Measurements from ENCODE around the gene TAF1C. TPM values are rescaled to one million over a fixed set of nuclear protein-coding genes. Genes with fewer than 3 reads are reported as not detected.

TAF1C gene
- total and polyA plus RNA-seq, 10 of the 15 experiments (the other 5 are each of a cell fraction or from before 2014, with no cell fraction given): 0.98 to 40.1 (median 15.4) TPM

DNA sequence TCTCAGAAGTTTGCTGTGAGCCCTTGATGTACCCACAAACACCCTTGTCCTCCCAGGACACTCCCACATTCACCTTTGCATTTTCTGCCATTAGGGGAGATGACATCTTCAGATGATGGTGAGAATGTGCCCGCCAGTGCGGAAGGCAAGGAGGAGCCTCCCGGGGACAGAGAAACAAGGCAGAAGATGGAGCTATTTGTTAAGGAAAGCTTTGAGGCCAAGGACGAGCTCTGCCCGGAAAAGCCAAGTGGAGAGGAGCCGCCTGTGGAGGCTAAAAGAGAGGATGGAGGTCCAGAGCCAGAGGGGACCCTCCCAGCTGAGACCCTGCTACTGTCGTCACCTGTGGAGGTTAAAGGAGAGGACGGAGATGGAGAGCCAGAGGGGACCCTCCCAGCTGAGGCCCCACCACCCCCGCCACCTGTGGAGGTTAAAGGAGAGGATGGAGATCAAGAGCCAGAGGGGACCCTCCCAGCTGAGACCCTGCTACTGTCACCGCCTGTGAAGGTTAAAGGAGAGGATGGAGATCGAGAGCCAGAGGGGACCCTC is 17.0 kb downstream of the TAF1C start (continued):
- TF ChIP-seq, protein P1, sequence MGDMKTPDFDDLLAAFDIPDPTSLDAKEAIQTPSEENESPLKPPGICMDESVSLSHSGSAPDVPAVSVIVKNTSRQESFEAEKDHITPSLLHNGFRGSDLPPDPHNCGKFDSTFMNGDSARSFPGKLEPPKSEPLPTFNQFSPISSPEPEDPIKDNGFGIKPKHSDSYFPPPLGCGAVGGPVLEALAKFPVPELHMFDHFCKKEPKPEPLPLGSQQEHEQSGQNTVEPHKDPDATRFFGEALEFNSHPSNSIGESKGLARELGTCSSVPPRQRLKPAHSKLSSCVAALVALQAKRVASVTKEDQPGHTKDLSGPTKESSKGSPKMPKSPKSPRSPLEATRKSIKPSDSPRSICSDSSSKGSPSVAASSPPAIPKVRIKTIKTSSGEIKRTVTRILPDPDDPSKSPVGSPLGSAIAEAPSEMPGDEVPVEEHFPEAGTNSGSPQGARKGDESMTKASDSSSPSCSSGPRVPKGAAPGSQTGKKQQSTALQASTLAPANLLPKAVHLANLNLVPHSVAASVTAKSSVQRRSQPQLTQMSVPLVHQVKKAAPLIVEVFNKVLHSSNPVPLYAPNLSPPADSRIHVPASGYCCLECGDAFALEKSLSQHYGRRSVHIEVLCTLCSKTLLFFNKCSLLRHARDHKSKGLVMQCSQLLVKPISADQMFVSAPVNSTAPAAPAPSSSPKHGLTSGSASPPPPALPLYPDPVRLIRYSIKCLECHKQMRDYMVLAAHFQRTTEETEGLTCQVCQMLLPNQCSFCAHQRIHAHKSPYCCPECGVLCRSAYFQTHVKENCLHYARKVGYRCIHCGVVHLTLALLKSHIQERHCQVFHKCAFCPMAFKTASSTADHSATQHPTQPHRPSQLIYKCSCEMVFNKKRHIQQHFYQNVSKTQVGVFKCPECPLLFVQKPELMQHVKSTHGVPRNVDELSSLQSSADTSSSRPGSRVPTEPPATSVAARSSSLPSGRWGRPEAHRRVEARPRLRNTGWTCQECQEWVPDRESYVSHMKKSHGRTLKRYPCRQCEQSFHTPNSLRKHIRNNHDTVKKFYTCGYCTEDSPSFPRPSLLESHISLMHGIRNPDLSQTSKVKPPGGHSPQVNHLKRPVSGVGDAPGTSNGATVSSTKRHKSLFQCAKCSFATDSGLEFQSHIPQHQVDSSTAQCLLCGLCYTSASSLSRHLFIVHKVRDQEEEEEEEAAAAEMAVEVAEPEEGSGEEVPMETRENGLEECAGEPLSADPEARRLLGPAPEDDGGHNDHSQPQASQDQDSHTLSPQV (IDR thresholded peaks at IDR 0.05): no peak
- TF ChIP-seq, protein P2, sequence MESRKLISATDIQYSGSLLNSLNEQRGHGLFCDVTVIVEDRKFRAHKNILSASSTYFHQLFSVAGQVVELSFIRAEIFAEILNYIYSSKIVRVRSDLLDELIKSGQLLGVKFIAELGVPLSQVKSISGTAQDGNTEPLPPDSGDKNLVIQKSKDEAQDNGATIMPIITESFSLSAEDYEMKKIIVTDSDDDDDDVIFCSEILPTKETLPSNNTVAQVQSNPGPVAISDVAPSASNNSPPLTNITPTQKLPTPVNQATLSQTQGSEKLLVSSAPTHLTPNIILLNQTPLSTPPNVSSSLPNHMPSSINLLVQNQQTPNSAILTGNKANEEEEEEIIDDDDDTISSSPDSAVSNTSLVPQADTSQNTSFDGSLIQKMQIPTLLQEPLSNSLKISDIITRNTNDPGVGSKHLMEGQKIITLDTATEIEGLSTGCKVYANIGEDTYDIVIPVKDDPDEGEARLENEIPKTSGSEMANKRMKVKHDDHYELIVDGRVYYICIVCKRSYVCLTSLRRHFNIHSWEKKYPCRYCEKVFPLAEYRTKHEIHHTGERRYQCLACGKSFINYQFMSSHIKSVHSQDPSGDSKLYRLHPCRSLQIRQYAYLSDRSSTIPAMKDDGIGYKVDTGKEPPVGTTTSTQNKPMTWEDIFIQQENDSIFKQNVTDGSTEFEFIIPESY (IDR thresholded peaks at IDR 0.05): no peak
- TF ChIP-seq RCOR1 (conservative IDR thresholded peaks at IDR 0.05; ENCODE audit: low read depth, low read length): no peak
- TF ChIP-seq MYC (IDR thresholded peaks at IDR 0.05; ENCODE audit: insufficient read depth, insufficient read length, insufficient replicate concordance, low read length, severe bottlenecking): no peak
- no peak for TF ChIP-seq CHD4 (IDR thresholded peaks at IDR 0.05)
- TF ChIP-seq SREBF1 (IDR thresholded peaks at IDR 0.05; ENCODE audit: low read length): no peak
- no peak for TF ChIP-seq TAF1 (IDR thresholded peaks at IDR 0.05; ENCODE audit: borderline replicate concordance, low read depth, low read length)
